IMR-90 (cell line): Measurements from ENCODE around the gene EPO. TPM values are rescaled to one million over a fixed set of nuclear protein-coding genes. Genes with fewer than 3 reads are reported as not detected.
A peak's percentile ranks its signal among the peaks of the same experiment; 100 is the strongest.

Experiments used
- ATAC-seq: fragments of 200-7000 bp; cut with Tn5 transposase; 2 replicates; pipeline ENCODE4 v1.9.1; 2020; ENCODE audit warnings: low read depth, mild to moderate bottlenecking, moderate library complexity
- BruUV-seq: library from RNA; stranded (reverse); fragments of 400-500 nt; replicated peaks from 2 replicates; lab custom pipeline; 2021; lab: Mats Ljungman, UMichigan
- CTCF ChIA-PET: fragments of 300-600 bp; formaldehyde crosslinking; extraction: SDS; loops from one replicate; lab custom pipeline; 2021; ENCODE audit warnings: antibody characterized with exemption; lab: Yijun Ruan, JAX
- POLR2A ChIA-PET: fragments of 300-600 bp; sonication (Branson Sonifier 250); formaldehyde crosslinking; loops from one replicate; lab custom pipeline; 2022; ENCODE audit warnings: antibody characterized with exemption; ENCODE audit not compliant: unreplicated experiment; lab: Charles Lee
- DNase-seq: peaks from one replicate; pipeline ENCODE4 v3.0.0; 2013
- H2AFZ ChIP-seq: replicated peaks from 2 replicates; pipeline ENCODE3; 2013; ENCODE audit warnings: low read length, mild to moderate bottlenecking; ENCODE audit not compliant: poor library complexity
- H2AK5ac ChIP-seq: 2 replicates; pipeline ENCODE4 v1.6.1; 2013; ENCODE audit warnings: low read depth, low read length, inconsistent platforms
- H2AK9ac ChIP-seq: replicated peaks from 2 replicates; pipeline ENCODE3; 2013; ENCODE audit warnings: mild to moderate bottlenecking, low read depth, low read length, moderate library complexity; ENCODE audit not compliant: poor library complexity
- H2BK120ac ChIP-seq: 2 replicates; pipeline ENCODE4 v1.6.1; 2013; ENCODE audit warnings: low read depth, low read length, inconsistent platforms
- H2BK15ac ChIP-seq: 3 replicates; pipeline ENCODE4 v1.6.1; 2013; ENCODE audit warnings: low read depth, low read length, inconsistent platforms
- H2BK20ac ChIP-seq: 2 replicates; pipeline ENCODE4 v1.6.1; 2013; ENCODE audit warnings: low read depth, mild to moderate bottlenecking, inconsistent platforms, low read length, moderate library complexity
- H2BK5ac ChIP-seq: 2 replicates; pipeline ENCODE4 v1.6.1; 2013; ENCODE audit warnings: mild to moderate bottlenecking, low read depth, low read length, inconsistent platforms; ENCODE audit not compliant: poor library complexity, severe bottlenecking
- H3K14ac ChIP-seq: replicated peaks from 2 replicates; pipeline ENCODE4 v1.6.1; 2013; ENCODE audit warnings: low read depth, low read length, inconsistent platforms
- H3K18ac ChIP-seq: 2 replicates; pipeline ENCODE4 v1.6.1; 2013; ENCODE audit warnings: low read depth, low read length, control low read depth
- H3K23ac ChIP-seq: 2 replicates; pipeline ENCODE4 v1.6.1; 2013; ENCODE audit warnings: low read depth, low read length, inconsistent platforms
- H3K27ac ChIP-seq: 2 replicates; pipeline ENCODE4 v1.5.1; 2013; ENCODE audit warnings: mild to moderate bottlenecking, control low read depth, low read length; ENCODE audit not compliant: insufficient read depth
- H3K27me3 ChIP-seq: 2 replicates; pipeline ENCODE4 v1.6.1; 2013; ENCODE audit warnings: low read length; ENCODE audit not compliant: control insufficient read depth, insufficient read depth
- H3K36me3 ChIP-seq: 2 replicates; pipeline ENCODE4 v1.6.1; 2013; ENCODE audit warnings: low read length, mixed read lengths; ENCODE audit not compliant: control insufficient read depth, insufficient read depth
- H3K4ac ChIP-seq: 2 replicates; pipeline ENCODE4 v1.6.1; 2013; ENCODE audit warnings: low read depth, low read length, inconsistent platforms
- H3K4me1 ChIP-seq: 2 replicates; pipeline ENCODE4 v1.6.1; 2013; ENCODE audit warnings: low read length, mixed read lengths; ENCODE audit not compliant: control insufficient read depth, insufficient read depth
- H3K4me2 ChIP-seq: 2 replicates; pipeline ENCODE4 v1.6.1; 2013; ENCODE audit warnings: low read depth, mild to moderate bottlenecking, control low read depth, low read length, moderate library complexity
- H3K4me3 ChIP-seq: 2 replicates; pipeline ENCODE4 v1.5.1; 2013; ENCODE audit warnings: low read depth, mild to moderate bottlenecking, control low read depth, low read length, moderate library complexity; ENCODE audit not compliant: insufficient read depth
- H3K56ac ChIP-seq: 2 replicates; pipeline ENCODE4 v1.6.1; 2013; ENCODE audit warnings: low read length, inconsistent platforms; ENCODE audit not compliant: insufficient read depth; ENCODE audit errors: extremely low read depth
- H3K79me1 ChIP-seq, 2 experiments: 2 replicates each; pipeline ENCODE4 v1.6.1; 2013; ENCODE audit warnings: low read length in 2 of 2, inconsistent platforms in 1 of 2, low read depth in 1 of 2
- H3K9ac ChIP-seq: 2 replicates; pipeline ENCODE4 v1.6.1; 2013; ENCODE audit warnings: low read depth, low read length, control low read depth
- H3K9me1 ChIP-seq: 2 replicates; pipeline ENCODE4 v1.6.1; 2013; ENCODE audit warnings: low read length, inconsistent platforms; ENCODE audit not compliant: insufficient read depth
- H3K9me3 ChIP-seq: 2 replicates; pipeline ENCODE4 v1.6.1; 2013; ENCODE audit warnings: low read length; ENCODE audit not compliant: control insufficient read depth, insufficient read depth
- H4K20me1 ChIP-seq: 2 replicates; pipeline ENCODE4 v1.6.1; 2013; ENCODE audit warnings: low read length, inconsistent platforms; ENCODE audit not compliant: insufficient read depth
- H4K5ac ChIP-seq: 2 replicates; pipeline ENCODE4 v1.6.1; 2013; ENCODE audit warnings: mild to moderate bottlenecking, low read depth, low read length, control low read depth
- H4K8ac ChIP-seq, 2 experiments: 2 replicates each; pipeline ENCODE4 v1.6.1; 2013; ENCODE audit warnings: low read depth in 2 of 2, low read length in 2 of 2, control low read depth in 1 of 2, inconsistent platforms in 1 of 2
- H4K91ac ChIP-seq: 2 replicates; pipeline ENCODE4 v1.6.1; 2013; ENCODE audit warnings: low read depth, low read length, inconsistent platforms; ENCODE audit not compliant: insufficient read depth
- BHLHE40 ChIP-seq: fragments of 150-350 bp; IDR thresholded peaks from 2 replicates; pipeline ENCODE4 v1.6.1; 2016; ENCODE audit warnings: mild to moderate bottlenecking, low read depth, low read length
- CEBPB ChIP-seq: IDR thresholded peaks from 2 replicates; pipeline ENCODE4 v1.6.1; 2012; ENCODE audit warnings: low read depth, low read length, improper control_type of control experiment
- CHD1 ChIP-seq: IDR thresholded peaks from 2 replicates; pipeline ENCODE4 v1.6.1; 2012; ENCODE audit warnings: low read depth, low read length, improper control_type of control experiment
- FOS ChIP-seq: fragments of 150-350 bp; IDR thresholded peaks from 2 replicates; pipeline ENCODE4 v1.6.1; 2016; ENCODE audit warnings: low read depth, low read length
- MAFK ChIP-seq: IDR thresholded peaks from 2 replicates; pipeline ENCODE4 v1.6.1; 2012; ENCODE audit warnings: low read depth, low read length, improper control_type of control experiment
- MAZ ChIP-seq: IDR thresholded peaks from 2 replicates; pipeline ENCODE4 v1.6.1; 2012; ENCODE audit warnings: low read depth, mild to moderate bottlenecking, low read length, improper control_type of control experiment, moderate library complexity, borderline replicate concordance
- MXI1 ChIP-seq: IDR thresholded peaks from 2 replicates; pipeline ENCODE4 v1.6.1; 2012; ENCODE audit warnings: low read depth, mild to moderate bottlenecking, low read length, moderate library complexity, borderline replicate concordance
- NFE2L2 ChIP-seq: fragments of 150-350 bp; IDR thresholded peaks from 2 replicates; pipeline ENCODE4 v1.6.1; 2016; ENCODE audit warnings: low read depth, mild to moderate bottlenecking, low read length
- POLR2A ChIP-seq: IDR thresholded peaks from 2 replicates; pipeline ENCODE4 v1.6.1; 2012; ENCODE audit warnings: mild to moderate bottlenecking, low read depth, low read length
- RAD21 ChIP-seq: IDR thresholded peaks from 2 replicates; pipeline ENCODE4 v1.6.1; 2012; ENCODE audit warnings: low read length, improper control_type of control experiment
- RCOR1 ChIP-seq: IDR thresholded peaks from 2 replicates; pipeline ENCODE4 v1.6.1; 2012; ENCODE audit warnings: mild to moderate bottlenecking, low read length, improper control_type of control experiment; ENCODE audit not compliant: insufficient replicate concordance
- RFX5 ChIP-seq: IDR thresholded peaks from 2 replicates; pipeline ENCODE4 v1.8.0; 2012; ENCODE audit warnings: low read depth, mild to moderate bottlenecking, low read length, moderate library complexity
- SMC3 ChIP-seq: fragments of 150-350 bp; IDR thresholded peaks from 2 replicates; pipeline ENCODE4 v1.6.1; 2016; ENCODE audit warnings: low read depth, mild to moderate bottlenecking, antibody characterized with exemption, low read length, moderate library complexity
- WGBS, 2 experiments: methylation state at CpG; one replicate each; pipeline versions ENCODE4 v1.1.5 to v1.1.7; 2013; ENCODE audit warnings: missing lambda C conversion rate in 2 of 2; ENCODE audit not compliant: insufficient read length in 1 of 2; ENCODE audit errors: extremely low coverage in 2 of 2; 5-methylcytosine and 5-hydroxymethylcytosine counted together
- dilution Hi-C: fragments of 300-500 bp; cut with HindIII; formaldehyde crosslinking; loops from one replicate; pipeline ENCODE4 v1.14.3; 2018; ENCODE audit warnings: low sequenced_read_pairs; ENCODE audit not compliant: unreplicated experiment
- in situ Hi-C: fragments of 300-500 bp; cut with MboI; formaldehyde crosslinking; loops from 3 replicates; pipeline ENCODE4 v1.14.3; 2019; ENCODE audit warnings: low sequenced_read_pairs, inconsistent platforms, mixed read lengths
- intact Hi-C: fragments of 100-400 bp; cut with micrococcal nuclease; formaldehyde crosslinking; loops from 2 replicates; pipeline ENCODE4 v1.10.0; 2022
- polyA plus RNA-seq, 3 experiments: library from polyadenylated mRNA; depleted of rRNA; stranded (reverse); fragments of >200 nt; gene quantifications; 2 replicates each; pipeline ENCODE4 v1.2.3, GENCODE V29; 2012; ENCODE audit warnings: low replicate concordance in 1 of 3
- total RNA-seq: library from RNA; depleted of rRNA; stranded (reverse); fragments of >200 nt; gene quantifications from 2 replicates; pipeline ENCODE4 v1.2.3, GENCODE V29; 2012
- TF ChIP-seq, protein P1 (sequence below): conservative IDR thresholded peaks from 2 replicates; pipeline ENCODE4 v1.5.1; 2012; ENCODE audit warnings: mild to moderate bottlenecking, low read depth, low read length, improper control_type of control experiment
- TF ChIP-seq, protein P2 (sequence below): fragments of 150-350 bp; IDR thresholded peaks from 2 replicates; pipeline ENCODE4 v1.6.1; 2017; ENCODE audit warnings: mild to moderate bottlenecking, antibody characterized with exemption, low read length, low read depth
- TF ChIP-seq, protein P3 (sequence below): fragments of 150-350 bp; IDR thresholded peaks from 2 replicates; pipeline ENCODE4 v1.6.1; 2016; ENCODE audit warnings: low read depth, mild to moderate bottlenecking, low read length, moderate library complexity, borderline replicate concordance

EPO gene
- total and polyA plus RNA-seq, 2 of the 4 experiments (the other 2 are of a cell fraction): not detected

DNA sequence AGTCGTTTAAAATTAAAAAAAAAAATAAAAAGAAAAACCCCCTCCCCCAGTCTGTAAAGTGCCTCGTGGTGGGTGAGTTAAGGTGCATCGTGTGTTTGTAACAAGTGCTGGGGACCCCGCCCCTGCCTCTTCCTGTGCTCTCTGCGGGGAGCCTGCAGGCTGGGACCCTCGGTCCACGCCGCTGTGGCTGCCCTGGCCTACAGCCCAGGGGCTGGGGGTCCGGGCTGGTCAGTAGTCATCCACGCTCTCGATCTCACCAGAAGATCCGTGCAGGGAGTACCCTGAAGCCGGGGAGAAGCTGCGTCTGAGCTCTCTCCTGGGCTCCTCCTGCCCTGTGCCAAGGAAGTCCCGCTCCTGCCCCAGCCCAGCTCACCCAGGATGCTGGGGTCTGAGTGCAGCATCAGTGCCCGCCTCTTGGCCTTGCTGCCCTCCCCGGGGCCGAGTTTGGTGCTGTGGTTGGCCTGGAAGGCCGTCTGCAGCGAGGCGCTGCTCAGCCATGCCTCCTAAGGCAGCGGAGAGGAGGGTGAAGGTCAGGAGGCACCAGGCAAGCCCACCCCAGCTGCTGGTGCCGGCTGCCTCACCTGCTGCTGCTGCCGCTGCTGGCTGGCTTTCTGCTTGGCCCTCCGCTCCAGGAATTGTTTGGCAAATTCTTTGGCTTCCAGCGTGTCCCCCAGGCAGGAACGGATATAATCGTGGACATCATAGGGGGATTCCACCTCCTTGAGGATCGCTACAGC, 38.6 kb upstream of the EPO start:
- H4K20me1 ChIP-seq: peaks cover 44% of the 10 kb centered on the region
- no TSS peak for BruUV-seq
- DNase-seq: no peak

More for the DNA sequence above, 38.6 kb upstream of the EPO start:
- no peak overlapping the region for H4K8ac ChIP-seq
- H3K9me1 ChIP-seq: no peaks in the 10 kb centered on the region
- H4K5ac ChIP-seq: no peak overlapping the region
- no peak overlapping the region for H2AK5ac ChIP-seq
- POLR2A ChIA-PET: no interaction called here
- no peak overlapping the region for H2BK5ac ChIP-seq
- CTCF ChIA-PET: no interaction called here
- dilution Hi-C loops (no loop called here), intact Hi-C loops (no loop called here), in situ Hi-C loops (no loop called here)
- H3K4me3 ChIP-seq: no peak overlapping the region
- H3K27me3 ChIP-seq: no peaks in the 10 kb centered on the region
- no peak overlapping the region for H3K27ac ChIP-seq
- no peak overlapping the region for H3K4ac ChIP-seq
- no peak overlapping the region for H3K56ac ChIP-seq
- H3K4me2 ChIP-seq: no peak overlapping the region
- peaks cover 5% of the 10 kb centered on the region for H3K4me1 ChIP-seq
- H3K9me3 ChIP-seq: no peaks in the 10 kb centered on the region
- H3K14ac ChIP-seq: no peak overlapping the region
- peaks cover 91% of the 10 kb centered on the region for H3K36me3 ChIP-seq
- TF ChIP-seq BHLHE40: no peak
- TF ChIP-seq RAD21: no peak
- TF ChIP-seq MAZ: no peak
- TF ChIP-seq FOS: no peak
- TF ChIP-seq NFE2L2: no peak
- TF ChIP-seq MAFK: no peak
- TF ChIP-seq RFX5: no peak
- TF ChIP-seq MXI1: no peak
- no peak for TF ChIP-seq SMC3
- no peak for TF ChIP-seq CEBPB
- TF ChIP-seq, protein P1, sequence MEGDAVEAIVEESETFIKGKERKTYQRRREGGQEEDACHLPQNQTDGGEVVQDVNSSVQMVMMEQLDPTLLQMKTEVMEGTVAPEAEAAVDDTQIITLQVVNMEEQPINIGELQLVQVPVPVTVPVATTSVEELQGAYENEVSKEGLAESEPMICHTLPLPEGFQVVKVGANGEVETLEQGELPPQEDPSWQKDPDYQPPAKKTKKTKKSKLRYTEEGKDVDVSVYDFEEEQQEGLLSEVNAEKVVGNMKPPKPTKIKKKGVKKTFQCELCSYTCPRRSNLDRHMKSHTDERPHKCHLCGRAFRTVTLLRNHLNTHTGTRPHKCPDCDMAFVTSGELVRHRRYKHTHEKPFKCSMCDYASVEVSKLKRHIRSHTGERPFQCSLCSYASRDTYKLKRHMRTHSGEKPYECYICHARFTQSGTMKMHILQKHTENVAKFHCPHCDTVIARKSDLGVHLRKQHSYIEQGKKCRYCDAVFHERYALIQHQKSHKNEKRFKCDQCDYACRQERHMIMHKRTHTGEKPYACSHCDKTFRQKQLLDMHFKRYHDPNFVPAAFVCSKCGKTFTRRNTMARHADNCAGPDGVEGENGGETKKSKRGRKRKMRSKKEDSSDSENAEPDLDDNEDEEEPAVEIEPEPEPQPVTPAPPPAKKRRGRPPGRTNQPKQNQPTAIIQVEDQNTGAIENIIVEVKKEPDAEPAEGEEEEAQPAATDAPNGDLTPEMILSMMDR: no peak
- no peak for TF ChIP-seq RCOR1
- TF ChIP-seq, protein P2, sequence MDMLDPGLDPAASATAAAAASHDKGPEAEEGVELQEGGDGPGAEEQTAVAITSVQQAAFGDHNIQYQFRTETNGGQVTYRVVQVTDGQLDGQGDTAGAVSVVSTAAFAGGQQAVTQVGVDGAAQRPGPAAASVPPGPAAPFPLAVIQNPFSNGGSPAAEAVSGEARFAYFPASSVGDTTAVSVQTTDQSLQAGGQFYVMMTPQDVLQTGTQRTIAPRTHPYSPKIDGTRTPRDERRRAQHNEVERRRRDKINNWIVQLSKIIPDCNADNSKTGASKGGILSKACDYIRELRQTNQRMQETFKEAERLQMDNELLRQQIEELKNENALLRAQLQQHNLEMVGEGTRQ: no peak
- TF ChIP-seq, protein P3, sequence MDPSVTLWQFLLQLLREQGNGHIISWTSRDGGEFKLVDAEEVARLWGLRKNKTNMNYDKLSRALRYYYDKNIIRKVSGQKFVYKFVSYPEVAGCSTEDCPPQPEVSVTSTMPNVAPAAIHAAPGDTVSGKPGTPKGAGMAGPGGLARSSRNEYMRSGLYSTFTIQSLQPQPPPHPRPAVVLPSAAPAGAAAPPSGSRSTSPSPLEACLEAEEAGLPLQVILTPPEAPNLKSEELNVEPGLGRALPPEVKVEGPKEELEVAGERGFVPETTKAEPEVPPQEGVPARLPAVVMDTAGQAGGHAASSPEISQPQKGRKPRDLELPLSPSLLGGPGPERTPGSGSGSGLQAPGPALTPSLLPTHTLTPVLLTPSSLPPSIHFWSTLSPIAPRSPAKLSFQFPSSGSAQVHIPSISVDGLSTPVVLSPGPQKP: no peak
- no peak for TF ChIP-seq CHD1
- no peak for TF ChIP-seq POLR2A
- no peak overlapping the region for H2AFZ ChIP-seq
- no peak for ATAC-seq
- no peak overlapping the region for H3K18ac ChIP-seq
- H2BK20ac ChIP-seq: no peak overlapping the region
- no peak overlapping the region for H3K9ac ChIP-seq
- H3K79me1 ChIP-seq: peaks cover 11 to 41% of the 10 kb centered on the region in 2 experiments
- H4K91ac ChIP-seq: no peak overlapping the region
- no peak overlapping the region for H2BK15ac ChIP-seq
- 83% methylated on average over 10 of the region's 29 CpGs; no CpG with 5 or more reads in 1 of the 2 experiments for WGBS, 2 experiments
- H3K23ac ChIP-seq: no peak overlapping the region
- no peak overlapping the region for H2BK120ac ChIP-seq
- H2AK9ac ChIP-seq: peak overlapping the region; percentile 86
